OCI-LY7 (cell line): ENCODE data around the gene TNFRSF9.

Source experiments
- CTCF ChIP-seq: fragments of 200-600 bp; sonication (generic); conservative IDR thresholded peaks from 2 replicates; pipeline ENCODE4 v1.5.1; 2014; ENCODE audit warnings: mild to moderate bottlenecking, antibody characterized with exemption, low read length, moderate library complexity, mixed read lengths
- EZH2phosphoT487 ChIP-seq: fragments of 200-600 bp; sonication (generic); IDR thresholded peaks from 2 replicates; pipeline ENCODE4 v1.6.1; 2018; ENCODE audit warnings: low read depth, borderline replicate concordance, mild to moderate bottlenecking, mixed run types, antibody characterized with exemption, low read length, moderate library complexity, mixed read lengths

- TF ChIP-seq CTCF, result no peak
- no peak for TF ChIP-seq EZH2phosphoT487
Observed at GRCh38 chr1:7987528-7987927, 46.9 kb upstream of the TNFRSF9 start.
